IPS-NIHi7 (cell line): ENCODE results near the gene MIDN.

ENCODE experiments used
- DNase-seq: peaks from one replicate; pipeline ENCODE4 v3.0.0; 2012; ENCODE audit warnings: mixed read lengths; ENCODE audit errors: extremely low spot score

The MIDN gene

DNA sequence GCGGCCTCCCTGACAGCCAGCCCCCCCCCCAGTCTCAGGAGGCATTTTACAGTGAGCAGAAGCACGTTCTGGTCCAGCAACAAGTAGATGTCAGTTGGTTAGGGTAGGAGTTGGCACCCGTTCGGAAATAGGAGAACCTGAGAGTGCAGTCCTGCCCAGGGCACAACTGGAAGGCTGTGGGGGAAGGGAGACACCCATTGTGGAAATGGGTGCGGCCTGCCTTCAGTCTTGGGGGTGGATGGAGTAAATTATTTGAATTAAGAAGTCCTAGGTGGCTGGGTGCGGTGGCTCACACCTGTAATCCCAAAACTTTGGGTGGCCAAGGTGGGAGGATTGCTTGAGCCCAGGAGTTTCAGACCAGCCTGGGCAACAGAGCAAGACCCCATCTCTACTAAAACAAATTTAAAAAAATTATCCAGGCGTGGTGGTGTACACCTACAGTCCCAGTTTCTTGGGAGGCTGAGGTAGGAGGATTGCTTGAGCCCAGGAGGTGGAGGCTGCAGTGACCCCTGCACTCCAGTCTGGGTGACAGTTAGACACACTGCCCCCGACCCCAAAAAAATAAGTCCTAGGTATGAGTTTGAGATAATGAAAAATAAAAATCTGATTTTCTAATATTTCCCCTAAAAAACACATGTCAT lies 21.9 kb downstream of the MIDN start:
- DNase-seq: no peak

DNA sequence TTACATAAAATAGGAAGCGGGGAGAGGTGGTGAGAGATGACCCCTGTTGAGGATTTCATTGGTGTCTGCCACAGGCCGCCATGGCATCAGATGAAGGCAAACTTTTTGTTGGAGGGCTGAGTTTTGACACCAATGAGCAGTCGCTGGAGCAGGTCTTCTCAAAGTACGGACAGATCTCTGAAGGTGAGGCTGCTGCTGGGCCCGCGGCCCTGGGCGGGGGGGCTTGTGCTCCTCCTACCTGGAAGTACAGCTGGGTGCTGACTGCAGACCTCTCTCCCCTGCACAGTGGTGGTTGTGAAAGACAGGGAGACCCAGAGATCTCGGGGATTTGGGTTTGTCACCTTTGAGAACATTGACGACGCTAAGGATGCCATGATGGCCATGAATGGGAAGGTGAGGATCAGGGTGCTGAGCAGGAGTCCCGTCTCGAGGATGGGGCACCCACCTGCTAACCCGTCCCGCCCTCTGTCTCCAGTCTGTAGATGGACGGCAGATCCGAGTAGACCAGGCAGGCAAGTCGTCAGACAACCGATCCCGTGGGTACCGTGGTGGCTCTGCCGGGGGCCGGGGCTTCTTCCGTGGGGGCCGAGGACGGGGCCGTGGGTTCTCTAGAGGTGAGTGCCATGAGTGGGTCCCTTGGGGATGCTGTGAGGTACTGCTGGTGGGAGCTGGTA lies 22.6 kb downstream of the MIDN start:
- no peak for DNase-seq

DNA sequence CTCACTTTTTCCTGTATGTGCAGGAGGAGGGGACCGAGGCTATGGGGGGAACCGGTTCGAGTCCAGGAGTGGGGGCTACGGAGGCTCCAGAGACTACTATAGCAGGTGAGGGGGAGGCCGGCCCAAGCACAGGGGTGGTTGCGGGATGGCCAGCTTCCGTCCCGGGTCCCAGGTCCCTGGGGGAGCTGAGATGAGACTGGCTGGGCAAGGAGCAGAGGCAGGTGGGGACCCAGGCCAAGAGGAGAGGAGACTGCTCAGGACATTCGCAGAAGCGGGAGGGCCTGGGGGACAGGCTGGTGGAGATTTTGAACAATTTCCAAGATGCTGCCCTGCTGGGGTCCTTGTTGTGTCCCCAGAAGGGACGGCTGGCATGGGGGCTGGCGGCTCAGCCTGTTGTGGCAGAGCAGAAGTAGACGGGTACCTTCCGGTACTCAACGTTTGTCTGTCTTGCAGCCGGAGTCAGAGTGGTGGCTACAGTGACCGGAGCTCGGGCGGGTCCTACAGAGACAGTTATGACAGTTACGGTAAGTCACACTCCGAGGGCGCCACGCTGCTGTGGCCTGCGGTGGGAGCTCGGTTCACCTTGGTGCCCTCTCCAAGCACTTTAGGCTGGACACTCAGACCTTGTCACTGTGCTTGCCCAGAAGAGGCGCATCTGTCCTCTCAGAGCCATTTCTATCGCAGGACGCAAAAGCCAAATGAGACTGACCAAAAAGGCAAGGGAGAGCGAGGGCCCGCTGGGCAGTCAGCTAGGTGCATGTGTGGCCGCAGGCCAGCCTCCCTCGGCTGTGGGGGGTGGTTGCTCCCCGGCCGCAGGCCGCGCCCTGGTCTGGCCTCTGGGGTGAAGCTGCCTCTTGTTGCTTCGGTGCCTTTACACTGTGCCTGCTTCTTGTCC lies 23.4 kb downstream of the MIDN start:
- no peak for DNase-seq

DNA sequence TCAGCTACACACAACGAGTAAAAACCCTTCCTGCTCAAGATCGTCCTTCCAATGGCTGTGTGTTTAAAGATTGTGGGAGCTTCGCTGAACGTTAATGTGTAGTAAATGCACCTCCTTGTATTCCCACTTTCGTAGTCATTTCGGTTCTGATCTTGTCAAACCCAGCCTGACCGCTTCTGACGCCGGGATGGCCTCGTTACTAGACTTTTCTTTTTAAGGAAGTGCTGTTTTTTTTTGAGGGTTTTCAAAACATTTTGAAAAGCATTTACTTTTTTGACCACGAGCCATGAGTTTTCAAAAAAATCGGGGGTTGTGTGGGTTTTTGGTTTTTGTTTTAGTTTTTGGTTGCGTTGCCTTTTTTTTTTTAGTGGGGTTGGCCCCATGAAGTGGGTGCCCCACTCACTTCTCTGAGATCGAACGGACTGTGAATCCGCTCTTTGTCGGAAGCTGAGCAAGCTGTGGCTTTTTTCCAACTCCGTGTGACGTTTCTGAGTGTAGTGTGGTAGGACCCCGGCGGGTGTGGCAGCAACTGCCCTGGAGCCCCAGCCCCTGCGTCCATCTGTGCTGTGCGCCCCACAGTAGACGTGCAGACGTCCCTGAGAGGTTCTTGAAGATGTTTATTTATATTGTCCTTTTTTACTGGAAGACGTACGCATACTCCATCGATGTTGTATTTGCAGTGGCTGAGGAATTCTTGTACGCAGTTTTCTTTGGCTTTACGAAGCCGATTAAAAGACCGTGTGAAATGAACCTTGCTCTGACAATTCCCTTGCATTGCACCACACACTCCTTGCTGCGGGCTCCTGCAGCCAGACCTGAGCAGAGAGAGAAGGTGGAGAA lies 24.3 kb downstream of the MIDN start:
- DNase-seq: no peak

DNA sequence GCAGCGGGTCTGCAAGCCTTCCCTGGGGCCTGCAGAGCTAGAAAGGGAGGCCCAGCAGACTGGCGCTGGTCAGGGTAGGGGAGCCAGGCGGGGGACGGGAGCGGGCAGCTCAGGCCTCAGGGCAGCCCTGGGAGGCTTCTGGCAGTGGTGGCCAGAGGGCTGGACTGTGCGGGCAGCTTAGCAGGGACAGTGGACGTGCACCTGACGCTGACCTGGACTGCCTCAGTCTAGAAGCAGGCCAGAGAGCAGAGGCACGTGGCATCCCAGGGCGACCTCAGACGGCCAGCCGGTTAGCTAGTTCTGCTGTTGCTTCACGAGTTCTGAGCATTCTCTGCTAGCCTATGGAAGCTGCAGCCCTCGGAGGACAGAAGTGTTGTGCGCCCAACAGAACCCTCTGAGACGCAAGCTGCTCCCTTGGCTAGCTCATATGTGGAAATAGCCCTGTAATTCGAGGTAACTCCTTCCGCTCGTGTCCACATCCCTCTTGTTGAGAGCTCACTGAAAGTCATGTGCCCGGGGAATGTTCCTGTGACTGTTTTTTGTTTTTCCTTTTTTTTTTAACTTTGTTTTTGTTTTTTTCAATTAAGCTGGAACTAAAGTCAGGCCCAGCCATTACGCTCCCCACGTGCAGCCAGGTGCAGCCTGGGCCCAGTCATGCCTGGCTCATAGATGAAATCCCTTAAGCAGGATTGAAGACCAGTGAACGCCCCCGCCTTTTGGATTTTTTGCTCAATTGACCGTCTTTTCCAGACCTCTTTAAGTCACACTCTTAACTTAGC lies 25.1 kb downstream of the MIDN start:
- DNase-seq: no peak

DNA sequence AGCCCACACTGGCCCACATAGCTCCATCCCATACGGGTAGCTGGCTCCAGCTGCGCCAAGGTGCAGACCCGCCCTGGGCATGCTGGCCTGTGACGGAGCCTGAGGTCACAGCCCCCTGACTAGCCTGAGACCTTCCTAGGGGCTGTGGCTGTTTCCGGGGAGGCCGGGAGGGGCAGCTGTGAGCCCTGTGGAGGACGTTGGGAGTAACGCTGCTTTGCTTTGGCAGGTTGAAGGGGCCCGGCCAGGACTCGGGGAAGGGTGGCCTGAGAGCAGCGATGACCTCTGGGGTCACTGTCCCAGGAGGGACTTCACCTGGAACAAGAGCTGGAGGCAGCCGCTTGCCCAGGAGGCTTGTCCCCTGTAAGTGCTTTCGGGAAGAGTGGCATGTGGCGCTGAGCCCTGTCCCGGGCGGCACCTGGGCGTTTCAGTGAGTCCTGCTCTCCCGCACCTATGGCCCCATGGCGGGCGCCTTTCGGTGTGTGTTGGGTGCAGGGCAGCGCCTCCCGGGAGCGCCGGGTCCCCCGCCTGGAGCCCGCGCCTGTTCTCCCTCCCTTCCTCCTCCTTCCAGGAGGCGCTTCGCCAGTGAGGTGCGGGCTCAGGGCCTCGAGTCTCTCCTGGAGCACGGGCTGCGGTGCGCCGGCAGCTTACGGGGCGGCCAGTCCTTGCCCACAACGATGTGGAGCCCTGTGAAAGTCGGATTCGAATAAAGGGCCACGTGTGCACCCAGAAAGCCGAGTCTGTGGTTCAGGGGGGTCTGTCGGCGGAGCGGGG lies 25.9 kb downstream of the MIDN start:
- DNase-seq: no peak

DNA sequence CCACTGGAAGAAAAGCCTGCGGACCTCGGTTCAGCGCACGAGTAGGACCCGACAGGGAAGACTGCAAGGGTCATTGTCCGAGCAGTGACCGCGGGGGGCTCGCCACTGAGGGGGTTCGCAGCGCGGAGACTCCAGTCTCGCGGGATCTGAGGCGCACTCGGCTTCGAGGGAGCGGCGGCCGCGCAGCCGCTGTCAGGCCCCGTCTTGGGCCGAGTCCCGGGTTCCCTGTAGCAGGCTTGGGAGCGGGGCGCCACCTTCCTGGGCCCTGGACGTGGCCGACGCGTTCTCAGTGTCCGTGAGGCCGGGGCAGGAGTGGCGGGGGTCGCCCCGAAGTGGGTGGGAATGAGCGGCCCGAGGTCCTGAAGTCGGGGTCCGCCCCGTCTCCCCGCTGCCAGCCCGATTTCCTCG lies 26.5 kb downstream of the MIDN start:
- no peak for DNase-seq

DNA sequence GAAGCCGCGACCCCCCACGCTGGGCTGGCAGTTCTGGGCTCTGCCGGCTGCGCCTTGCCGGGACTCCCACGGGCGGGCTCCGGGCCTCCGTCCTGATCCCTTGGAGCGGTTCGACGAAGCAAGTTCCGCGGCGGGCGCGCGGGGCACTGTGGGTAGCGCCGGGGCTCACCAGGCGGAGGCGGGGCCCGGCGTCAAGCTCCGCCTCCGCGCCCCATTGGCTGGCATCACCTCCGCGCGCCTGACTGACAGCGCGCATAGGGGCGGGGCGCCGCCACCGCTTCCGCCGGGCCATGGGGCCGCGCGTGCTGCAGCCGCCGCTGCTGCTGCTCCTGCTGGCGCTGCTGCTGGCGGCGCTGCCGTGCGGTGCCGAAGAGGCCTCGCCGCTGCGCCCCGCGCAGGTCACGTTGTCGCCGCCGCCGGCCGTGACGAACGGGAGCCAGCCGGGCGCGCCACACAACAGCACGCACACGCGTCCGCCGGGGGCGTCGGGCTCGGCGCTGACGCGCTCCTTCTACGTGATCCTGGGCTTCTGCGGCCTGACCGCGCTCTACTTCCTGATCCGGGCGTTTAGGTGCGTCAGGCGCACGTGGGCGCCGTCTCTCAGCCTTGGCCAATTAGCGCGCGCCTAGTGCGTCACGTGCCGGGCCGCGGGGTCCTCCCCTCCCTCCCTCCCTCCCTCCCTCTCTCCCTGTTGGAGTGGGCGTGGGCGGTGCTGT lies 27.0 kb downstream of the MIDN start, which contains the start of gene FAM174C:
TSS of gene FAM174C (plus strand) at position 271 of the 716 bp plus-strand sequence. CDS start at position 291, 20 bp downstream.
- DNase-seq: peak; percentile 94

DNA sequence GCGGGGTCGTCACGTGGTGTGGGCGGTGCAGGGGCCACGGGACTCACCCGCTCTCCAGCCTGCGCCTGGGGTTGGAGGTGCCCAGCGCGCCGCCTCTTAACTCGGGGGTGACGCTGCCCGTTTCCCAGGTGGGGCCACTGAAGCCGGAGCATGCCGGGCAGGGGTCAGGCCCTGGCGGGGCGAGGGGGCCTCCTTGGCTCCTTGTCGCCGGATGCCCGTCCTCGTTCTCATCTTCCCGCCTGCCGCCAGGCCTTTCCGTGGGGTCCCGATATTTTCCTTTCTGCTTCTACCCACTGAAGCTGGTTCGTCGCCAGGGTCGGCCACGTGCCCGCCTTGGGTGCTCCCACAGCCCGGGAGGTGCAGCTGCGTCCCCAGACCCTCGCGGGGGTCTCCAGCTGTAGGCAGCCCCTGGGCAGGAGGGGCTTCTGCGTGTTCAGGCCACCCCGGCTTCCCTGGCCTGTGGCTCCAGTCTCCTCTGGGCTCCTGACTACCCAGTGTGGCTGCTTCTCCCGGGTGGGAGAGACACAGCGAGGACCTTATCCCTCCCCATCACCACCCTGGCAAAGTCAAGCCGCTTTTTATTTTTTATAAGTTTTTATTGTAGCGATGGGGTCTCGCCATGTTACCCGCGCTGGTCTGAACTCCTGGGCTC lies 27.7 kb downstream of the MIDN start:
- no peak for DNase-seq

DNA sequence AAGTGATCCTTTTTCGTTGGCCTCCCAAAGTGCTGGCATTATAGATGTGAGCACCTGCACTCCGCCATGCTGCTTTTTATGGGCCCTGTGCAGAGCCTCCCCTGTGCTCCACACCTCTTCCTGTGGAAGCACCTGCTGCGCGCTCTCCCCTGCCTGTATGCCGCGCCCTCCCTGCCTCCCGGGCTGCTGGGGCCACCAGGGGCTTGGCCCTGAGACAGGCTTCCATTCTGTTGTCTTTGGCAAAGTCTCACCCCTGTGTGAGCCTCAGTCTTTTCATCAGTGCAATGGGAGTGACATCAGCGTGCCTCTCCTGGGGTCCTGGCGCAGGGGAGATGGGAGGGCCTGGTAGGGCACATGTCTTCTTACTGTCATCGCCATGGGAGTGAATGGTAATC lies 28.2 kb downstream of the MIDN start:
- DNase-seq: no peak

DNA sequence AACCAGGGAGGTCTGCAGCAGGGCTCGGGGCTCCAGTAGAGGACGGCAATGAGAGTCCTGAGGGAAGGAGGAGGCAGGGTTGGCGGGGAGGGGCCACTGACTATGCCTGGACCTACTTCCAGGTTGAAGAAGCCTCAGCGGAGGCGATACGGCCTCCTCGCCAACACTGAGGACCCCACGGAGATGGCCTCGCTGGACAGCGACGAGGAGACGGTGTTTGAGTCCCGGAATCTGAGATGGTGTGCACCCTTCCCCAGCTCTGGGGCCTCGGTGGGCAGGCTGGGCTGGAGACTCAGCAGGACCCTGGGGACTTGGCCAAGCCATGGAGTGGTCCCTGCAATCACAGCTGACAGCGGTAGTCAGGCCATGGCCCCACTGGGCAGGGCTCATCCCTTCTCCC lies 28.7 kb downstream of the MIDN start:
- no peak for DNase-seq

DNA sequence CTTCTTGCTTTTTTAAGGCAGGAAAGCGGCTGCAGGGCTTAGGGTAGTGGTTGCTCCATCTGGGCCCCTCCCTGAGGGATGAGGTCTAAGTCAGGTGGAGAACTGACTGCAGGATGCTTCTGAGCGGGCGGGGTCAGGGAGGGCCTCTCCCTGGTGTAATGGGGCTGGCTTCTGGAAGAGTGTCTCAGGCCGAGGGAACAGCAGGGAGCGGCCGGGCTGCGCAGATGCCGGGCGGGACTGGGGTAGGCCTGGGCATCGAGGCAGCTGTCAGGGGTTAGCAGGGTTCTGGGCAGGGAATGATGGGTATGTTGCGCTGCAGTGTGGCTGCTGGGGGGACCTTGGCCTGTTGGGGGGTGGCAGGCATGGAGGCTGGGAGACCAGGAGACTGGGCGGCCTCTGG lies 29.7 kb downstream of the MIDN start:
- no peak for DNase-seq

DNA sequence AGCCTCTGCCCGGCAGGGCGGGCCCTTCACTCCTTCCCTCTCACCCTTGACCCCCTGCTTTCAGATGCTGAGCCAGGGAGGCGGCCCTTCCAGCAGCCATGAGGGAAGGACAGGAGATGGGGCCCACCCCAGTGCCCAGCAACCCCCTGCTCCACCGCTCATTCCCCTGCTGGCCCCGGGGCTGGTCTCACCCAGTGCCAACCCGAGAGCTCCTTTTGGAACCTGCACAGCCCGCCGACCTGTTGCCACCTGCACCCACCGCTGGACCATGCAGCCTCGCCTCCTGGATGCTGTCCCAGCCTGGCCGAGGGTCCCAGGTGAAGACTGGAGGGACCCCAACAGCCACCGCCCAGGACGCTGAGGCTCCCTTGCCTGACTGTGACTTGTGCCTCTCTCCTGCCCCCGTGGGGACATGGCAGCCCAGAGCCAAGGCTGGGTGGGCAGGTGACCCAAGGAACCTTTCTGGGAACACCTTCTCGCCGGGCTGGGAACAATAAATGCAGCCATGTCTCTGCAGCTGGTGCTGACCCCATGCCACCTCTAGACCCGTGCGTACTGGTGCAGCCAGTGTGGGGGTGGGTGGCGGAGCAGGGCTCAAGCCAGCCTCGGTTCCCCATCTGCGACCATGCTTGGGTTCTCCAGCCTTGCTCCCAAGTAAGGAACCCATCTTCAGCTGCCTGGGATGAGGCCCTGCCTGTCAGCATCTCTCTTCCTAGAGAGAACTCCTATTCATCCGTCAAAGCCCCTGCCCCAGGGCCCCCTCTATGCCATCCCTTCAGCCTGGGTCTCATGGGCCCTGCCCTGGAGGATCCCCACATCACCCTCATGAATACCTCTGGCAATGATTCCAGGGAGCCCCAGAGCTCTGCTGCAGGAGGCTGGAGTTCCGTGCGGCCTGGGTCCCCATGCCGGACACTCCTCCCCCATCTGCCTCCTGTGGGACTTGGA lies 30.6 kb downstream of the MIDN start:
- DNase-seq: no peak

DNA sequence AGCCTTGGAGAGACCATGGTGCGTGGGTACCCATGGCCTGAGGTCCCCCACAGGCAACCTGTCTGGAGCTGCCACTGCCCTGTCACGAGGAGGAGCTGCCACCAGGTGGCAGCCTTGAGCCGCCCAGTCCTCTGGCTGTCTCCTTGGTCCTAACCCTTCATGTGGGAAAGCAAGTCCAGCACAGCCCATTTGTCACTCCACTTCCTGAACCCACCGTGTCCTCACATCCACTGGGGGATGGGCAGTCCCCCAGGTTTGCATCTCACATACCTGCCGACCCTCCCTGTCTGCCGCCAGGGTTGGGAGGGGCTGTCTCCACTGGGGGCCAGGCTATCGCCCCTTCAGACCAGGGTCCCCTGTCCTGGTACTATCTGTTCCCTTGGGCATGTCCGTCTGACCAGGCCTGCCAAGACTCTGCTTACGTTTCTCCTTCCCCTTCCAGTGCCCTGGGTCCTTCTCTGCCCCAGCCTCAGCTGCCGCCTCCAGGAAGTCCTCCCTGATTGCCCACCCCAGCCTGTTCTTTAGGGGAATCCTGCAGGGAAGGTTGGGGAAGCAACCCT lies 31.5 kb downstream of the MIDN start:
- peak; percentile 86 for DNase-seq

DNA sequence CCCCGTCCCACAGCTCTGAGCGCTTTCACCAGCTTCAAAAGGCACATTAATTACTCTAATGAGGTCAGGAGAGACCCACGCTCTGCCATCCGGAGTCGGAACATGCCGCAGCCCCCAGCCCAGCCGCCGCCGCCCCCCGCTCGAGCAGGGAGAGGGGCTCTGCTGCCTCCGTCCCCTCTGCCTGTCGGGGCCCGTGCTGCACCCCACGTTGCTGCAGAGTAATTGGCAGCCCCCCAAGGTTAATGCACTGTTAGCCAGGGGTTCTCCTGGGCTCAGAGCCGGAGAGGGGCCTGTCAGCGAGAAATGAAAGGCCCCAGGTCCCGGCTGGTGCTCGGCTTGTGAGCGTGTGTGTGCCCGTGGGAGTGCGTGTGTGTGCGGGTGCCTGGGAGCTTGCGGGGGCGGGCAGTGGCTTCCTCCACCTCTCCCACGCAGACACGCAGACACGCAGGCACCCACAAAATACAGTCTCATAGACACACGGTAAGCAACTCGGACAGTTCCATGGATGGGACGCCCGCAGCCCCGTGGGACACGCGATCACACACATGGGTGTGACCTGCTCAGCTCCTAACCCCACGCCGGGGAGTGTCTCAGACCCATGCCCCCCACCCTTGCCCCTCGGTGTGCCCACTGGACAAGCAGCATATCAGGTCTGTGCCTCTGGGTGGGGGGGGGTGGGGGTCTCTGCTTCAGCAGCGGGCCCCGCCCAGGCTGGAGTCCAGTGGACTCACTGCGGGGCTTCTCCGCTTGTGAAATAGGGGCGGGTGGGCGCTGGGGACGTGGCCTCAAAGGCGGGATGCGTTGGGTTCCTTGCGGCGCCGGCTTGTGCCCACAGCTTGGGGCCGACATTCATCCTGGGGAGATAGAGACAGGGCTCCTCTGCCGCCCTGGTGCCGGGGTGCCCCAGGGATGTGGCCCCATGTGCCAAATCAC lies 32.5 kb downstream of the MIDN start:
- no peak for DNase-seq

DNA sequence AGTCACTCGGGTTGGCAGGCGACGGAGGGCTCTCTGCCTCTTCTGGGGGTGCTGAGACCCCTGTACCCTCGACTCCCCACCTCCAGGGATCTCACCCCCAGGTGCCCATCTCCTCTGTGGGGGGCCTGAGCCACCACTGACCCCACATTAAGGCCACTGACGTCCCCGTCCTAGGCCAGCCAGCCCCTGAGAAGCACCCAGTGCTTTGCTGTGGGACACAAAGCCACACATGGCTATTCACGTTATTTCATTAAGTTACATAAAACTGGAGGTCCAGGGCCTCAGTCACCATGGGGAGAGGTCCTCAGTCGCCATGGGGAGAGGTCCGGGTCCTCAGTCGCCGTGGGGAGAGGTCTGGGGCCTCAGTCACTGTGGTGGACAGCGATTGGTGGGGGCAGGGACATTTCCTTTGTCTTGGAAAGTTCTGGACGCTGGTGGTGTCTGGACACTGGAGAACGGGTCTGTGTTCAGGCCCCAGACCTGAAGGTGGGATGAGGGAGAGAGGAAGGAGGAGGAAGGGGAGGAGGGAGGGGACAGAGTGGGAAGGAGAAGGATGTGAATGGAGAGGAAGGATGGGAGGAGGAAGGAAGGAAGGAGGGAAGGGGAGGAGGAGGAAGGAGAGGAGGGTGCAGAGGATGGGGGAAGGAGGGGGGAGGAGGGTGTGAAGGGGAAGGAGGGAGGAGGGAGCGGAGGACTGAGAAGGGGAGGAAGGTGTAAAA lies 33.3 kb downstream of the MIDN start:
- DNase-seq: no peak
